Astrocyte of the cerebellum (primary cell): ENCODE measurements around the gene TMEM98.
"Not testable (repeated sequence)": the region's sequence is repeated elsewhere in the genome, so short reads cannot be mapped to it uniquely, and the experiment has no call there.

Source experiments
- DNase-seq: peaks from one replicate; pipeline ENCODE4 v3.0.0-alpha.2; 2011; ENCODE audit warnings: low read depth
- H3K4me3 ChIP-seq: 2 replicates; pipeline ENCODE4 v1.5.1; 2011; ENCODE audit warnings: mild to moderate bottlenecking, low read depth, low read length, moderate library complexity
- CTCF ChIP-seq: IDR thresholded peaks from 2 replicates; pipeline ENCODE4 v1.5.1; 2012; ENCODE audit warnings: low read length, low read depth, moderate library complexity, mild to moderate bottlenecking; ENCODE audit errors: missing control alignments
- in situ Hi-C: cut with HindIII; loops from 2 replicates; pipeline ENCODE4 v1.10.0; 2017; ENCODE audit warnings: low sequenced_read_pairs

Gene TMEM98

GRCh38 chr17:32947736-32948135 is 19.8 kb downstream of the TMEM98 start:
- no peak overlapping the region for H3K4me3 ChIP-seq
- in situ Hi-C loops = no loop called here
- no peak for TF ChIP-seq CTCF
- no peak for DNase-seq

GRCh38 chr17:32949181-32949580 is 21.2 kb downstream of the TMEM98 start:
- no peak for DNase-seq
- in situ Hi-C loops = no loop called here
- no peak for TF ChIP-seq CTCF
- H3K4me3 ChIP-seq = no peak overlapping the region

- H3K4me3 ChIP-seq, in situ Hi-C loops, DNase-seq: not testable (repeated sequence)
Observed at GRCh38 chr17:32952491-32952890, 24.5 kb downstream of the TMEM98 start.

- in situ Hi-C loops = no loop called here
- no peak overlapping the region for H3K4me3 ChIP-seq
- TF ChIP-seq CTCF = no peak
- no peak for DNase-seq
Observed at GRCh38 chr17:32953045-32953444, 25.1 kb downstream of the TMEM98 start.

- TF ChIP-seq CTCF = no peak
- DNase-seq = no peak
- no peak overlapping the region for H3K4me3 ChIP-seq
- in situ Hi-C loops = no loop called here
Observed at GRCh38 chr17:32953857-32954256, 25.9 kb downstream of the TMEM98 start.

GRCh38 chr17:32954477-32954876 is 26.5 kb downstream of the TMEM98 start:
- in situ Hi-C loops = no loop called here
- no peak for DNase-seq
- no peak for TF ChIP-seq CTCF

GRCh38 chr17:32955155-32955554 is 27.2 kb downstream of the TMEM98 start:
- DNase-seq = no peak
- no peak for TF ChIP-seq CTCF
- in situ Hi-C loops = no loop called here
- no peak overlapping the region for H3K4me3 ChIP-seq

More at GRCh38 chr17:32954477-32954876, 26.5 kb downstream of the TMEM98 start:
- H3K4me3 ChIP-seq = no peak overlapping the region
